Panc1 (cell line): Measurements from ENCODE around the gene DIS3L2.
"Not testable (repeated sequence)": the region's sequence is repeated elsewhere in the genome, so short reads cannot be mapped to it uniquely, and the experiment has no call there.

Source experiments
- CTCF ChIP-seq: fragments of 450-650 bp; IDR thresholded peaks from 2 replicates; pipeline ENCODE4 v1.5.1; 2017; ENCODE audit warnings: mild to moderate bottlenecking
- POLR2AphosphoS5 ChIP-seq: IDR thresholded peaks from 2 replicates; pipeline ENCODE4 v1.6.1; 2012; ENCODE audit warnings: mild to moderate bottlenecking, low read depth, low read length, moderate library complexity

GRCh38 chr2:232334136-232334884 is 372.8 kb downstream of the DIS3L2 start:
- not testable (repeated sequence) for TF ChIP-seq CTCF, POLR2AphosphoS5
